ENCODE measurements around the gene PIP5K1B. TPM values are rescaled to one million over a fixed set of nuclear protein-coding genes. Genes with fewer than 3 reads are reported as not detected.

The PIP5K1B gene
- total and polyA plus RNA-seq, 2 of the 13 experiments (the other 11 are each of a cell fraction or from before 2014, with no cell fraction given), result 15.8 to 17.5 TPM

DNA sequence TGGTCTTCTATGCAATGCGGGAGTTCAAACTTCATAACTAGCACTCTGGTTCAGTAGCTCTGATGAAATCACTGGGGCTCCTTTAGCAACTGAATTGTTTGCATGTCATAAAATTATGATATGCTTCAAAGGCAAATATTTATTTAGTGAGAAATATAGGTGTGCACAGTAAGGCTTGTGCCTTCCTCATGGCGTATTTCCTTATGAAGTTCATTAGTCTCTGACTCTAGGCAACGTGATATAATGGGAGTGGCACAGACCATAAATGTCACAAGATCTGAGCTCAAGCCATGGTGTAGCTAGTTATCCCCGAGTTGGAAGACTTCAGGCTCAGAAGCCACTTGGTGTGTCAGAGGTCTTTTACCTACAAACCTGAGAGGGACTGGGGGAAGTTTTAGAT is 35.5 kb downstream of the PIP5K1B start (continued):
- peak; percentile 68; the same call in 1 of the 2 replicates for TF ChIP-seq SALL1 (CRISPR knock-in tag; IDR thresholded peaks at IDR 0.05)
- no peak for TF ChIP-seq ZNF558 (CRISPR knock-in tag; IDR thresholded peaks at IDR 0.05; ENCODE audit: borderline replicate concordance)

- Histone ChIP-seq H3K9me3 (ENCODE audit: low read length) (no peaks in the 10 kb centered on the region), H3K9ac (ENCODE audit: insufficient read depth, low read depth, low read length) (no peak overlapping the region), H3K27ac (ENCODE audit: extremely low read length, insufficient read depth, low read length) (peak overlapping the region; percentile 81), H3K27me3 (ENCODE audit: control insufficient read depth in 1 of 2, insufficient read depth in 2 of 2, low read length in 2 of 2) (no peaks in the 10 kb centered on the region), H2AFZ (ENCODE audit: low read length) (no peak overlapping the region), H4K20me1 (ENCODE audit: insufficient read depth, low read length) (no peaks in the 10 kb centered on the region), H3K4me3 (replicated peaks in 1 of 3; ENCODE audit: insufficient read depth in 1 of 3, low read depth in 2 of 3, low read length in 3 of 3) (peak overlapping the region in 1 of 3 experiments; percentile 39; a peak in 1 of 6 replicates), H3K36me3 (replicated peaks in 1 of 2; ENCODE audit: control insufficient read depth in 1 of 2, insufficient read depth in 2 of 2, low read length in 2 of 2) (peaks cover 0 to 12% of the 10 kb centered on the region in 2 experiments; a peak in 3 of 5 replicates), H3K4me2 (ENCODE audit: low read depth, low read length) (peak overlapping the region; percentile 74; the same call in 1 of the 2 replicates), H3K79me2 (ENCODE audit: insufficient read depth, low read length) (peaks cover 48% of the 10 kb centered on the region), H3K4me1 (ENCODE audit: insufficient read depth, low read length) (peaks cover 64% of the 10 kb centered on the region)
- ATAC-seq, result no peak
- peak; percentile 48 for FAIRE-seq
- no peak for DNase-seq (ENCODE audit: low spot score)
- BruUV-seq (replicated peaks), result no TSS peak
- ChIA-PET POLR2A (interaction anchor here (1.0 to 3.0 kb wide), 6 partner anchors 10 to 38 kb away, joined by 3 to 32 read pairs (median 12); partner anchors contain the start of gene PIP5K1B), CTCF (ENCODE audit: low intra/inter-chr PET ratio, low total read pairs) (no interaction called here)
- intact Hi-C loops (cut with micrococcal nuclease; ENCODE audit: unreplicated experiment), result no loop called here
- TF ChIP-seq NCOA5 (CRISPR knock-in tag; IDR thresholded peaks at IDR 0.05), result no peak
- in situ Hi-C loops (cut with HindIII; ENCODE audit: extremely low pct_ligation_motif_present, low pct_unique_long_range_greater_than_20kb), result no loop called here
- WGBS (ENCODE audit: low lambda C conversion rate), result 94% methylated on average over 4 of the region's 4 CpGs
Observed at GRCh38 chr9:68741234-68741633, 36.2 kb downstream of the PIP5K1B start.

DNA sequence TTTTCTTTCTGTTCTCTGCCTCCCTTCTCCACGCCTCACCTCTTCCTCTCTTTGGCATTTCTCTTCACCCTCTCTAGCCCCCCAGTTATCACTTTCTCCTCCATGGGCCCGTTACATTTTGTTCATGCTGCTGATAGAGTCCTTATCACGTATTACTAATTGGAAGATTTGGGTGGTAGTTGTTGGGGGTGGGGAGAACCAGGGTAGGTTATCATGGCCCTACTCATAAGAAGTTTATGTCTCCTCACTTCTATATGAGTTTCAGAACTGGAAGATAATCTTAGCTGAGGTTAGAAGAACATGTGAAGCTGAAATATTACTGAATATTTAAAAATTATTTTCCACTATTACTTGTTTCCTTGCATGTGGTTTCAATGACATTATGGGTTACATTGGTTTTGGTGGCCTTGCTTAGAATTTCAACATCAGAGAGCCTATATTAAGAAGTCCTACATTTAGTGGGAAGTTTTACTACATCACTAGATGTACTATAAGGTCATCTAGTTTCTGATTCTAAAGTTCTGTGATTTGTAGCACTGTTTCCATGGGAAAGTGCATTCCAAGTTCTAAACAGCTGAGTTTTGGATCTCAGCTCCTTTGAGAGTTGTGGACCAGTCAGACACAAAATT is 36.8 kb downstream of the PIP5K1B start:
- H3K79me2 ChIP-seq (ENCODE audit: insufficient read depth, low read length), result peaks cover 42% of the 10 kb centered on the region
- no peak overlapping the region for H2AFZ ChIP-seq (ENCODE audit: low read length)
- in situ Hi-C loops (cut with HindIII; ENCODE audit: extremely low pct_ligation_motif_present, low pct_unique_long_range_greater_than_20kb), result no loop called here
- no peak overlapping the region for H3K4me2 ChIP-seq (ENCODE audit: low read depth, low read length)
- POLR2A ChIA-PET, result interaction anchor here (3.0 kb wide), 1 partner anchor 38 kb away, joined by 20 read pairs; a partner anchor contains a TSS
- DNase-seq (ENCODE audit: low spot score), result no peak
- CTCF ChIA-PET (ENCODE audit: low intra/inter-chr PET ratio, low total read pairs), result no interaction called here
- peaks cover 0 to 12% of the 10 kb centered on the region in 2 experiments; a peak in 3 of 5 replicates for H3K36me3 ChIP-seq (replicated peaks in 1 of 2; ENCODE audit: control insufficient read depth in 1 of 2, insufficient read depth in 2 of 2, low read length in 2 of 2)
- H4K20me1 ChIP-seq (ENCODE audit: insufficient read depth, low read length), result no peaks in the 10 kb centered on the region
- H3K4me3 ChIP-seq (replicated peaks in 1 of 3; ENCODE audit: insufficient read depth in 1 of 3, low read depth in 2 of 3, low read length in 3 of 3), result no peak overlapping the region
- H3K9me3 ChIP-seq (ENCODE audit: low read length), result no peaks in the 10 kb centered on the region
- peaks cover 64% of the 10 kb centered on the region for H3K4me1 ChIP-seq (ENCODE audit: insufficient read depth, low read length)
- intact Hi-C loops (cut with micrococcal nuclease; ENCODE audit: unreplicated experiment), result no loop called here
- no TSS peak for BruUV-seq (replicated peaks)
- no peak overlapping the region for H3K9ac ChIP-seq (ENCODE audit: insufficient read depth, low read depth, low read length)
- FAIRE-seq, result no peak
- H3K27me3 ChIP-seq (ENCODE audit: control insufficient read depth in 1 of 2, insufficient read depth in 2 of 2, low read length in 2 of 2), result no peaks in the 10 kb centered on the region
- ATAC-seq, result no peak
- WGBS (ENCODE audit: low lambda C conversion rate), result 96% methylated on average over 3 of the region's 3 CpGs
- peak overlapping the region; percentile 81 for H3K27ac ChIP-seq (ENCODE audit: extremely low read length, insufficient read depth, low read length)
- TF ChIP-seq ZNF530 (CRISPR knock-in tag; IDR thresholded peaks at IDR 0.05; ENCODE audit: low read depth), result no peak
- TF ChIP-seq, protein P1, sequence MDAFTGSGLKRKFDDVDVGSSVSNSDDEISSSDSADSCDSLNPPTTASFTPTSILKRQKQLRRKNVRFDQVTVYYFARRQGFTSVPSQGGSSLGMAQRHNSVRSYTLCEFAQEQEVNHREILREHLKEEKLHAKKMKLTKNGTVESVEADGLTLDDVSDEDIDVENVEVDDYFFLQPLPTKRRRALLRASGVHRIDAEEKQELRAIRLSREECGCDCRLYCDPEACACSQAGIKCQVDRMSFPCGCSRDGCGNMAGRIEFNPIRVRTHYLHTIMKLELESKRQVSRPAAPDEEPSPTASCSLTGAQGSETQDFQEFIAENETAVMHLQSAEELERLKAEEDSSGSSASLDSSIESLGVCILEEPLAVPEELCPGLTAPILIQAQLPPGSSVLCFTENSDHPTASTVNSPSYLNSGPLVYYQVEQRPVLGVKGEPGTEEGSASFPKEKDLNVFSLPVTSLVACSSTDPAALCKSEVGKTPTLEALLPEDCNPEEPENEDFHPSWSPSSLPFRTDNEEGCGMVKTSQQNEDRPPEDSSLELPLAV (CRISPR knock-in tag; conservative IDR thresholded peaks at IDR 0.05; ENCODE audit: low read depth), result no peak
- TF ChIP-seq ONECUT2 (CRISPR knock-in tag; IDR thresholded peaks at IDR 0.05), result no peak
- no peak for TF ChIP-seq ZNF501 (CRISPR knock-in tag; IDR thresholded peaks at IDR 0.05)
- TF ChIP-seq ZNF749 (CRISPR knock-in tag; IDR thresholded peaks at IDR 0.05; ENCODE audit: borderline replicate concordance), result no peak
- TF ChIP-seq ZNF564 (CRISPR knock-in tag; IDR thresholded peaks at IDR 0.05), result no peak
